ENCODE data around the gene KCNH3.

GRCh38 chr12:49552014-49552413 is 13.2 kb downstream of the KCNH3 start:
- TF ChIP-seq CTCF (conservative IDR thresholded peaks at IDR 0.05; ENCODE audit: low read length) (no peak), EZH2phosphoT487 (IDR thresholded peaks at IDR 0.05; ENCODE audit: borderline replicate concordance) (no peak)
